A673 (cell line): Measurements from ENCODE around the gene SPACA6.

Experiments used
- EZH2 ChIP-seq: fragments of 200-600 bp; sonication (generic); IDR thresholded peaks from 2 replicates; pipeline ENCODE4 v1.6.1; 2017; ENCODE audit warnings: borderline replicate concordance, low read depth, mild to moderate bottlenecking, mixed read lengths, antibody characterized with exemption, low read length; ENCODE audit not compliant: poor library complexity, severe bottlenecking
- TF ChIP-seq, protein P1 (sequence below): fragments of 300-800, 200-600 bp; sonication (generic); conservative IDR thresholded peaks from 2 replicates; pipeline ENCODE4 v1.5.1; 2017; ENCODE audit warnings: low read depth, mild to moderate bottlenecking, antibody characterized with exemption, low read length, moderate library complexity, mixed read lengths

- TF ChIP-seq, protein P1, sequence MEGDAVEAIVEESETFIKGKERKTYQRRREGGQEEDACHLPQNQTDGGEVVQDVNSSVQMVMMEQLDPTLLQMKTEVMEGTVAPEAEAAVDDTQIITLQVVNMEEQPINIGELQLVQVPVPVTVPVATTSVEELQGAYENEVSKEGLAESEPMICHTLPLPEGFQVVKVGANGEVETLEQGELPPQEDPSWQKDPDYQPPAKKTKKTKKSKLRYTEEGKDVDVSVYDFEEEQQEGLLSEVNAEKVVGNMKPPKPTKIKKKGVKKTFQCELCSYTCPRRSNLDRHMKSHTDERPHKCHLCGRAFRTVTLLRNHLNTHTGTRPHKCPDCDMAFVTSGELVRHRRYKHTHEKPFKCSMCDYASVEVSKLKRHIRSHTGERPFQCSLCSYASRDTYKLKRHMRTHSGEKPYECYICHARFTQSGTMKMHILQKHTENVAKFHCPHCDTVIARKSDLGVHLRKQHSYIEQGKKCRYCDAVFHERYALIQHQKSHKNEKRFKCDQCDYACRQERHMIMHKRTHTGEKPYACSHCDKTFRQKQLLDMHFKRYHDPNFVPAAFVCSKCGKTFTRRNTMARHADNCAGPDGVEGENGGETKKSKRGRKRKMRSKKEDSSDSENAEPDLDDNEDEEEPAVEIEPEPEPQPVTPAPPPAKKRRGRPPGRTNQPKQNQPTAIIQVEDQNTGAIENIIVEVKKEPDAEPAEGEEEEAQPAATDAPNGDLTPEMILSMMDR = no peak
- TF ChIP-seq EZH2 = no peak
These were observed 40.0 kb upstream of the SPACA6 start for GRCh38 chr19:51653162-51653561.
